Left cardiac atrium (tissue), 4 donors: ENCODE measurements around the gene TOR2A. TPM values are rescaled to one million over a fixed set of nuclear protein-coding genes. Genes with fewer than 3 reads are reported as not detected.
A peak's percentile ranks its signal among the peaks of the same experiment; 100 is the strongest.

Source experiments
- ATAC-seq, 2 donors: fragments of 200-7000 bp; cut with Tn5 transposase; one replicate each; pipeline ENCODE4 v1.9.1; 2020; ENCODE audit warnings: mild to moderate bottlenecking in 2 of 2, moderate library complexity in 2 of 2
- DNase-seq: peaks from one replicate; pipeline ENCODE4 v3.0.0-alpha.2; 2020
- intact Hi-C, 2 donors: fragments of 100-400 bp; cut with DNase I; formaldehyde crosslinking; loops; one replicate each; pipeline versions ENCODE4 v1.14.1 to v1.15.1; 2022 to 2023
- total RNA-seq, 2 donors: library from RNA; stranded (reverse); fragmentation: NEBNext Ultra II Directional; extraction: Animal tissue kit (Norgen Biotek cat#: 25700); gene quantifications; one replicate each; pipeline ENCODE4 v1.2.1, GENCODE V29; 2021
- donor health status: DM: no; HTN: yes; CAD: no.
- donor health status: DM: no; HTN: yes; CAD: no; lungs with severe emphysema.
- donor health status: DM: yes; HTN: yes; CAD: no.
- donor health status: Dilated cardiomyopathy.

Gene TOR2A
- total RNA-seq, 2 donors from 2014 or later: 5.1 TPM

DNA sequence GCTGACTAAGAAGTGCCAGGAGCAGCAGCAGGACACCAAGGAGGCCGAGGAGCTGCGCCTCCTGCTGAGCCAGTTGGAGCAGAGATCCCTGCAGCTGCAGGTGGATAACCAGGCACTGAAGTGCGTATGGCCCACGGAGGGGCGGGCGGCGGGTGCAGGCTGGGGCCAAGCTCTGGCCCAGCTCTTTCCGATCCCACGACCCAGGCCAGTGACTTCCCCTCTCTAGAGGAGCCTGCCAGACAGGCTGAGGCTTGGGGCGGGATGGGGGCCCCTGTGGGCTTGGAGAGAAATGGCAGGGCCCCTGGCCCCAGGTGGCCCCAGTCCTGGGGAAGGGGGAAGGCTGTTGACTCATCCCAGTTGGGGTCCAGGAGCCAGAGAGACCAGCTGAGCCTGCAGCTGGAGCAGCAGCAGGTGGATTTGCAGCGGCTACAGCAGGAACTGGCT lies 23.2 kb downstream of the TOR2A start:
- DNase-seq (no peak), ATAC-seq (no peak)
- intact Hi-C loops: no loop called here

DNA sequence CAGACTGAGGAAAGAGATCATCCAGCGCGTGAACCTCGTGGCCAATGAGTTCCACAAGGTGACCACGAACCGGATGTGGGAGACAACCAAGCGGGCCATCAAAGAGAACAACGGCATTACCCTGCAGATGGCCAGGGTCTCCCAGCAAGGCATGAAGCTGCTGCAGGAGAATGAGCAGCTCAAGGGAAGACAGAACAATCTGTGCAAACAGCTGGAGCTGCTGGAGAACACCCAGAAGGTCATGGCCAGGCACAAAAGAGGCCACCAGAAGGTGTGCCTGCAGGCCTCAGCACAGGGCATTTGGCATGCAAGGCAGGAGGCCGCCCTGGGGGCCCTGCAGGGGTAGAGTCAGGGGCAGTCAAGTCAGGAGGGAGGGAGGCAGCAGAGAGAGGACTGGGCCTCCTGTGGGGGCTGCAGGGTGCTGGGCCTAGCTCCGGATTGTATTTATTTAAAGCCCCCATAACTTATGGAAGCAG lies 23.8 kb downstream of the TOR2A start:
- DNase-seq: no peak
- intact Hi-C loops: no loop called here
- ATAC-seq: no peak

DNA sequence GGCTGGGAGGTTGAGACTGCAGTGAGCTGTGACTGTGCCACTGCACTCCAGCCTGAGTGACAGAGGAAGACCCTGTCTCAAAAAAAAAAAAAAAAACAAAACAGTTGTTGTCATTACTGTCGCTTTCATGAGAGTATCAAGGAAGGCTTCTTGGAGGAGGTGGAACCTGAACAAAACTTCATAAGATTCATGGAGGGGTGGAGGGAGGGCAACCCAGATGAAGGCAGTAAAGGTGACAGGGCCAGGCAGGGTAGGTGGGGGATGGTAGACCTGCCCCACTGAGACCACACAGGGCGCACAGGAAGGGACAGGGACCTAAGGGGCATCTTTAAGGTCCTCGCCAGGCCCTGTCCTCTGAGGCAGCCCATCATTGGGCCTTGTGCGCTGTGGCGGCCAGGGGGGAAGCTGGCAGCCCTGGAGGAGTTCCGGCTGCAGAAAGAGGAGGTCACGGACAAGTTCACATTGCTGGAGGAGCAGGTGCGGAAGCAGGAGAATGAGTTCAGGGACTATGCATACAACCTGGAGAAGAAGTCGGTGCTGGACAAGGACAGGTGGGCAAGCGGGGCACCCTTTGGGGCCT lies 24.8 kb downstream of the TOR2A start:
- no peak for ATAC-seq
- intact Hi-C loops: no loop called here
- no peak for DNase-seq

DNA sequence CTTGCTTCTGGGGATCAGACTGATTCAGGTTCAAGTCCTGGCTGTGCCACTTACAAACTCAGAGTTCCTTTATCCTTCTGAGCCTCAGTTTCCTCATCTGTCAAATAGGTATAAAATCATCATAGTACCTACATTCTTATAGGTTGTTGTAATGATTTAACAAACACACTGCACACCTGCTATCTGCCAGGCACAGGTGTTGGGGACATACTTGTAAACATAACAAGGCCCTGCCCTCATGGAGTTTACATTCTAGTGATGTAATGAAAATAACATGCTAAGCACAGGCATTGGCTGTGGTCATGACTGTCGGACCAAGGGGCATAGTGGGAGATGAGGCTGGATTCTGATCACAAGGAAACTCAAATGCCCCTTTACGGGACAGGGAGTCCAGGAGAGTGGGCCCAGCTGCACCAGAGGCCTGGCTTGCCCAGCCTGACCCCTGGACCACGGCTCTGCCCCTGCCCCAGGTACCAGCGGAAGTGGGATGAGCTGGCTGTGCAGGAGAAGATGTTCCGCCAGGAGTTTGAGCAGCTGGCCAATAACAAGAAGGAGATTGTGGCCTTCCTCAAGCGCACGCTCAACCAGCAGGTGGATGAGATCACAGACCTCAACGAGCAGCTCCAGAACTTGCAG lies 26.0 kb downstream of the TOR2A start:
- intact Hi-C loops: no loop called here
- DNase-seq (no peak), ATAC-seq (no peak)

DNA sequence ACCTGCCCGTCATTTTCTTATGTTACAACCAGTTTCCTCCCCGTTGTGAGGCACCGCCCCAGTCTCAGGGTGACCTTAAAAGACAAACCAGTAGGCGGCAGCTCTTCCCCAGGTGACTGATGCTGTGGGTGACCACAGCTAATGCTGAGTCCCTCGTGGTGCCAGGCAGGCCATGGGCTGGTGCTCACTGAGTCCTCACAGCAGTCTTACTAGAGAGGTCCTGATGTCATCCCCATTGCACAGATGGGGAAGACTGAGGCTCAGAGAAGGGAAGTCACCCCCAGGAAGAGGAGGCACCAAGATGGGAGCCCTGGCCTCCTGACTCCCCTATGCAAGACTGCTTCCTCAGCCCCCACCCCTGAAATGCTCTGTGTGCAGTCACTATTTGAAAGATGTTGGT lies 27.3 kb downstream of the TOR2A start:
- intact Hi-C loops: no loop called here
- ATAC-seq (no peak), DNase-seq (no peak)

DNA sequence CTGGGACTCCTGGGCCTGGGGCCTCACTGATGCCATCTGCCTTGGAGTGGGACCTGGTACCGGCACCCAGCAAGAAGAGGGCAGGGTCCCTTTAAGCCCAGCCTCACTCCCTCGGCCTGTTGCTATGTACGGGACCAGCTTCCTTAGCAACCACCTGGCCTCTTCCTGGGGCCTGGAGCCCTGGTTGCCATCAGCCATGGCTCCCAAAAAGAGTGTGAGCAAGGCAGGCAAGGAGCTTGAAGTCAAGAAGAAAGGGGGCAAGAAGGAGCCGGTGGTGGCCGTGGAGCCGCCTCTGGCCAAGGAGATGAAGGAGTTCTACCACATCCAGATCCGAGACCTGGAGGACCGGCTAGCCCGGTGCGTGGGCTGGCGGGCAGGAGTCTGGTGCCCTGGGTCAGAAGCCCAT lies 28.3 kb downstream of the TOR2A start, which contains the start of gene CFAP157:
CFAP157 (plus strand) TSS at position 153 of the 406 bp plus-strand sequence; CDS start at position 197, 44 bp downstream.
- peak in 1 of 2 donors; percentile 33 for ATAC-seq
- no peak for DNase-seq
- intact Hi-C loops: no loop called here

DNA sequence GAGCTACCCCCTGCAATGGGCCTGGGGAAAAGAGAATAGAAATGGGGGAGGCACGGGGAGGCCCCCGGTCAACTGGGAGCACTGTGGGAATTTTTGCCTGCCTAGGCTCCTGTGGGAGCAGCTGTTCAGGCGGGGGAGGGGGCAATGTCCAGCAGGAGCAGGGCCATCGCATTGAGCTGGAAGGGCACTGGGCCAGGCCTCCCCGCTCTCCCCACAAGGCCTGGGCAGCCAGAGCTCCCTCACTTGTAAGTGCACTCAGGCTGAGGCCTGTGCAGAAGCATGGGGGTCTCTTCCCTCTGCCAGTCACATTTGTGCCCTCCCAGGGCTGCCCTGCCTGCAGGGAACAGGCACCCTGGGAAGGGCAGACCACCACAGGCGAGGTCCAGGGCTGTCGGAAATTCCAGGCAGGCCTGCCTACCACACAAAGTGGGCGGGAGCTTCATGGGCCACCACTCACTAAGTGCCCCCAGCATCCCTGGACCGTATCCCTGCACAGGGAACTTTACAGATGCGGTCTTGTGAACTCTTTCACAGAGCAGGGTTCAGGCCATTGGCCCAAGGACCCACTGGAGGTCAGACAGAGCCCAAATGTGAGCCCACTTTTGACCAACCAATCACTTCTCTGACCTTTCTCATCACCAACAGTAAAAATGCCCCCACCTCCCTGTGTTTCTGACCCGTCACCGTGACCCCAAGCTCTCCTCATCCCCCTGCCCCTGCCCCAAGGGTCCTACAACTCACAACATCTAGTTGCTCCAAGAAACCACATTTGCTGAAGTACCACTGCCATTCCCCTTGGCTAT lies 29.3 kb downstream of the TOR2A start:
- ATAC-seq (no peak), DNase-seq (no peak)
- intact Hi-C loops: no loop called here

DNA sequence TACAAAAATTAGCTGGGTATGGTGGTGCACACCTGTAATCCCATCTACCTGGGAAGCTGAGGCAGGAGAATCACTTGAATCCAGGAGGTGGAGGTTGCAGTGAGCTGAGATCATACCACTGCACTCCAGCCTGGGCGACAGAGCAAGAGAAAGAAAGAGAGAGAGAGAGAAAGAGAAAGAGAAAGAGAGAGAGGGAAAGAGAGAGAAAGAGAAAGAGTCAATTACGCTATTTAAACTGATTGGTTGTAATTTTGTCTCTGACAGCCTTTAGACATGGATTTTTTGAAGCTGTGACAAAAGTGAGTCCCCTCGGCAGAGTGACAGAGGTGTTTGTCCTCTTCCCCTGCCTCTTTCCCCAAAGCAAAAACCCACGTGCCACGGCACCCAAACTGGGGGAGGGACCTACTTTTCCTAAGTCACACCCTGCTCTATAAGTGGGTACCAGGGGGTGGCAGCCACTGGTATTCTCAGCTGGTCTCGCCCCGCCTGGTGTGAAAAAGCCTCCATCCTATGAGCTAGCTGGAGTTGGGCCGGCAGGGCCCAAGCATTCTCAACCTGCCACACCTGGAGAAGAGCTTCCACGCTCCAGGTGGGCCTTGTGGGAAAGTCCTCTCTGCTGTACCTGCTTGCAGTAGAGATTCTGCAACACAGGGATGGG lies 31.7 kb downstream of the TOR2A start:
- intact Hi-C loops: no loop called here
- no peak for ATAC-seq
- no peak for DNase-seq

DNA sequence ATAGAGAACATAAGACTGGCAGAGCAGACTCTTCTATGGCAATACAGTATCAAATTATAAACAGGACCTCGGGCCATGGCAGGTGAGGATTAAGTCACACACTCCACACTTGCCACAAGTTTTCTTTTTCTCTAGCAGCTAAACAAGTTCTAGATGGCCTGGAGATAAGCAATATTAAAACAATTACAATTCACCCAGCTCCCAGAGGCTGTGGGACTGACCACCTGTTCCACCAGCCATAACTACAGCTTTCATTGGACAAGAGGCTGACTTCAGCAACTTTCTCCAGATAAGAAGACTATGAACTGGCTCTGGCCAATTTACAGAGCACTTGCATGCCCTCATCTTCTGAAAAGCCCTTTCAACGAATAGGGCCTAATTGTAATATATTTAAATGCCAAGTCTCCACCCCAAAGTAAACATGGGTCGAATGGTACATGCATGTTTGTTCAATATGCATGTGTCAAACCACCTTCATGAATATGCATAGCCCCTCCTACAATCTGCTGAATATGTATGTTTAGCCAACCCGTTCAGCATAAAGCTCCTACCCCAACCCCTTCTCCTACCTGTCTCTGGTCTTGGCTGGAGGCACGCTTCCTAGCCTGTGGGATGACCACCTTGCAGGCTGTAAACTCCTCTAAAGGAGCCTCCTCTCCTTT lies 34.4 kb downstream of the TOR2A start:
- intact Hi-C loops: no loop called here
- DNase-seq: no peak
- ATAC-seq: no peak

DNA sequence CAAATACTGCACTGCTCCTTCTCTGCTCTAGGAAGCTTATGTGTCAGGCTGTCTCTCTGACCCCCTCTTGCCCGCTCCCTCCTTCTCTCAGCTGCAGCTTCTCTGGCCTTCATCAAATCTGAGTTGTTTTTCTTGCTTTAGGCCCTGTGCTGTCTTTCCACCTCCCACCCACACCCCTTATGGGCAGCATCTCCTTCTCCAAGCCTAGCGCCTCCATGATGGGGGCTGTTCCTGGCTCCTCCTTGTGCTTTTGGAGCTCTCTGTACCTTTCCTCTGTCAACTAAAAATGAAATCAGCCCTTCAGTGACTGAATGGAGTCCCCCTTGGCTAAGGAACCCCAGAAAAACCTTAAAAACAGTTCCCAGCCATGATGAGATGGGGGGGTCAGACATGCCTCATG lies 35.0 kb downstream of the TOR2A start:
- intact Hi-C loops: no loop called here
- ATAC-seq (no peak), DNase-seq (no peak)

DNA sequence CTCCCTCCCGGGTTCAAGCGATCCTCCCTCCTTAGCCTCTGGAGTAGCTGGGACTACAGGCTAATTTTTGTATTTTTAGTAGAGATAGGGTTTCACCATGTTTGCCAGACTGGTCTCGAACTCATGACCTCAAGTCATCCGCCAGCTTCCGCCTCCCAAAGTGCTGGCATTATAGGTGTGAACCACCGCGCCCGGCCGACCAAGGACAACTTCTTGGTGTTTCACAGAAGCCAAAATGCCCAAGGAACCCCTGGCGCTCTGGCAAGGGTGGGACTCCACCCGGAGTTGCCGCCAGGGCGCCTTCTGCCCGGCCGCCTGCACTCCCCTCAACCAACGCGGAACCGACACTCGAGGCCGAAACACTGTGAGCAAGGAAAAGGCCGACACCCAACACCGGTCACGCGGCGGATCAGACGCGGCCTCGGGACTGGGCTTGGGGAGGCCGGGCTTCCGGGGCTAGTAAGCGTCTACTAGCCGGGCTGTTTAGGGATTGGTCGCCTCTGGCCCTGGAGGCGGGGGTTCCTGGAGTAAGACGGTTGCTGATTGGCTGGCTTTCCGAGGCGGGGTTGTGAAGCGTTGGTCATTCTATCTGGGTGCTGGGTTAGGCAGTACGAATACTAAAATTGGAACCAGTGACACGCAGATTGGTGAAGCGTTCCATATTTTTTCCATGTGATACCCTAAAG lies 36.0 kb downstream of the TOR2A start:
- intact Hi-C loops: no loop called here
- DNase-seq (peak; percentile 98), ATAC-seq (peak; percentile 99)

DNA sequence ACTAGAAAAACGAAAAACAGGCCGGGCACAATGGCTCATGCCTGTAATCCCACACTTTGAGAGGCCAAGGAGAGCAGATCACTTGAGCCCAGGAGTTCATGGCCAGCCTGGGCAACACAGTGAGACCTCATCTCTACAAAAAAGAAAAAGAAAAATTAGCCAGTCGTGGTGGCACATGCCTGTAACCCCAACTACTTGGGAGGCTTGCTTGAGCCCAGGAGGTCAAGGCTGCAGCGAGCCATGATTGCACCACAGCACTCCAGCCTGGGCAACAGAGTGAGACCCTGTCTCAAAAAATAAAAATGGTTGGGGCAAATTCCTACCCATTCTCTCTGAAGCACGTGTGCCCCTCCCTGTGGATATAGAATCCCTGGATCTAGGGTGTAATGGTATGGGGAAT lies 36.7 kb downstream of the TOR2A start:
- ATAC-seq (no peak), DNase-seq (no peak)
- intact Hi-C loops: no loop called here

DNA sequence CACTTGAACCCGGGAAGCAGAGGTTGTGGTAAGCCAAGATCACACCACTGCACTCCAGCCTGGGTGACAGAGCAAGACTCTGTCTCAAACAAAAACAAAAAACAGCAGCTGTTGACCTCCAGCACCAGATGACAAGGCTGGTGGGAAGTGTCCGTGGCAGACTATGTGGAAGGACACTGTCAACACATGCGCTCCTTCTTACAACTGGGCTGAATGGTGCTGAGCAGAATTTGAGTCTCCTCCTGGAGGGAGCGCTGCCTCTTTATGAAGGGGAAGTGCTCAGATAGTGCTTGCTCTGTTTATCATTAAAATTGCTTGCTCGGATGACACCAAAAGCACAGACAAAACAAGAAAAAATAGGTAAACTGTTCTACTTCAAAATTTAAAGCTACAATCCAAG lies 37.5 kb downstream of the TOR2A start:
- no peak for DNase-seq
- intact Hi-C loops: no loop called here
- ATAC-seq: no peak

DNA sequence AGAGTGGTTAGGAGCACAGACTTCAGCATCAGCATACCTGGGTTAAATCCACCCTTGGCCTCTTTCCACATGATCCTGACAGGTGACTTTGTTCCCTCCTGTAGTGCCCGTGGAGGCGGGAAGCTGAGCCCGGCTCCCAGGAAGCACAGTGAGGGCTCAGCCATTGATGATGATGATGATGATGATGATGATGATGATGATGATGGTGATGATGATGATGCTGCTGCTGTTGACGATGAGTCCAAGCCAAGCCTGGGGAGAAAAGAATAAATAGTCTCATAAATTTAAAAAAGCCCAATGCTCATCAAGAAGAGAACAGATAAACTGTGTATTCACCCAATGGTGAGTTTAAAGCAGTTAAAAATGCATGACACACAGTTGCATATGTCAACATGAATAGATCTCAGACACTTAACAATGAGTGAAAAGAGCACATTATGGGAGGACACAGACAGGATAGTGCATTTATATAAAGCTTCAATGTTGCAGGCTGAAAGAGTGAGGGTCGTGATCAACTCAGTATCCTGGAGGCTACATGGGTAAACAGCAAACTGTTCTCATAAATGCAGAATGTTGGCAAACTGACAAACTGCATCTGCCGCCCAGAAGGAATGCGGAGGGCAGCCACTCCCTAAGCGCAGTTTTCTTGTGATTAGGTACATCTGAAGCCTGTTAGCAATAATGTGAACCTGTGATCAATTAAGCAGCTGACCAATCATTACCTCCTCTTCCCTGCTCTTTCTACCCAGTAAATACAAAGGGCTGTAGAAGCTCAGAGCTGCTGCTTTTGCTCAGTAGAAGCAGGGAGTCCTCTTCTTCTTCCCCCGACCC lies 40.0 kb downstream of the TOR2A start:
- intact Hi-C loops: no loop called here
- no peak for ATAC-seq

DNA sequence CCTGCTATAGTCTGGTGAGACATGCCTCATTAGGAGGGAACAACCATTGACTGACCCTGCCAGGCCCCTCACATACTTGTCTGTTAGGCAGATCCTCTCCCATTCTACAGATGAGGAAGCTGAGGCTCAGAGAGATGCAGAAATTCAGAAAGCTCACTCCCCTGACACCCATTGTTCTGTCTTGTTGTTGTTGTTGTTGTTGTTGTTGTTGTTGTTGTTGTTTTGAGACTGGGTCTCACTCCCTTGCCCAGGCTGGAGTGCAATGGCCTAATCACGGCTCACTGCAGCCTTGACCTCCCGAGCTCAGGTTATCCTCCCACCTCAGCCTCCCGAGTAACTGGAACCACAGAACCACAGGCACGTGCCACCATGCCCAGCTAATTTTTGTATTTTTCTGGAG lies 41.4 kb downstream of the TOR2A start:
- ATAC-seq (no peak), DNase-seq (no peak)
- intact Hi-C loops: no loop called here

More for the DNA sequence above, 40.0 kb downstream of the TOR2A start:
- no peak for DNase-seq

DNA sequence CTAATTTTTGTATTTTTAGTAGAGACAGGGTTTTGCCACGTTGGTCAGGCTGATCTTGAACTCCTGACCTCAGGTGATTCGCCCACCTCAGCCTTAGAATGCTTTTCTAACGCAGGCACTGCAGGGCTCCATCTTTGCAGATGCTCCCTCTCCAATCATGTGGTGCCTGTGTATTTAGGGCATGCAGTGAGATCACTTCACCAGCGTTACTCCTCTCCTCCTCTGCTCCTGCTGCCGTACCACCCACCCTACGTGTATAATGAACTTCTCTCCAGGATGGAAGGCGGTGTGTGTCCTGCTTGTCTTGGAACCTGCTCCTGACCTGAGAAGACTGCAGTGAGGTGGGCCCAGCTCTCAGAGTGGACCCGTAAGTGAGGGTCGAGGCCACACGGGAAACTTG lies 42.0 kb downstream of the TOR2A start:
- intact Hi-C loops: no loop called here
- ATAC-seq: no peak
- DNase-seq: no peak

DNA sequence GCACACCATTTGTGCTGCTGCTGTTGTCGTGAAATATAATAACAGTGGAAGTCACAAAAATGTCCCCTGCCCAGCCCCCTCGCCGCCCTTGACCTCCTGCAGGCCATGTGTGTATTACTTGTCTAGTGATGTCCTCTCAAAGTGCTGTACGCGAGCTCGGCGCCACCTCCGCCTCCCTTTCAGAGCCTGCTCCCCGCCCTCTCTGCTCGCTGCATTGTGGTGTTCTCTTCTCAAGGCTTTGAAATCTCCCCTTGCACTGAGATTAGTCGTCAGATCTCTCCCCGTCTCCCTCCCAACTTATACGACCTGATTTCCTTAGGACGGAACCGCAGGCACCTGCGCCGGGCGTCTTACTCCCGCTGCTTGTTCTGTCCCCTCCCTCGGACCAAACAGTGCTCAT lies 43.0 kb downstream of the TOR2A start:
- ATAC-seq: no peak
- no peak for DNase-seq
- intact Hi-C loops: no loop called here

DNA sequence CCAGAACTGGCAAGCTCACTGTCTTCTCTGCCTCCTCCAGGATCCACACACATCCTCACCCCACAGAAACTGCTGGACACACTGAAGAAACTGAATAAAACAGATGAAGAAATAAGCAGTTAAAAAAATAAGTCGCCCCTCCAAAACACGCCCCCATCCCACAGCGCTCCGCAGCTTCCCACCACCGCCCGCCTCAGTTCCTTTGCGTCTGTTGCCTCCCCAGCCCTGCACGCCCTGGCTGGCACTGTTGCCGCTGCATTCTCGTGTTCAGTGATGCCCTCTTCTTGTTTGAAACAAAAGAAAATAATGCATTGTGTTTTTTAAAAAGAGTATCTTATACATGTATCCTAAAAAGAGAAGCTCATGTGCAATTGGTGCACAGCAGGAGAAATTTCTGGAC lies 44.4 kb downstream of the TOR2A start:
- DNase-seq (no peak), ATAC-seq (no peak)
- intact Hi-C loops: no loop called here
